ENCODE data around the gene LSM14A.
"Not testable (repeated sequence)": the region's sequence is repeated elsewhere in the genome, so short reads cannot be mapped to it uniquely, and the experiment has no call there.

LSM14A gene

DNA sequence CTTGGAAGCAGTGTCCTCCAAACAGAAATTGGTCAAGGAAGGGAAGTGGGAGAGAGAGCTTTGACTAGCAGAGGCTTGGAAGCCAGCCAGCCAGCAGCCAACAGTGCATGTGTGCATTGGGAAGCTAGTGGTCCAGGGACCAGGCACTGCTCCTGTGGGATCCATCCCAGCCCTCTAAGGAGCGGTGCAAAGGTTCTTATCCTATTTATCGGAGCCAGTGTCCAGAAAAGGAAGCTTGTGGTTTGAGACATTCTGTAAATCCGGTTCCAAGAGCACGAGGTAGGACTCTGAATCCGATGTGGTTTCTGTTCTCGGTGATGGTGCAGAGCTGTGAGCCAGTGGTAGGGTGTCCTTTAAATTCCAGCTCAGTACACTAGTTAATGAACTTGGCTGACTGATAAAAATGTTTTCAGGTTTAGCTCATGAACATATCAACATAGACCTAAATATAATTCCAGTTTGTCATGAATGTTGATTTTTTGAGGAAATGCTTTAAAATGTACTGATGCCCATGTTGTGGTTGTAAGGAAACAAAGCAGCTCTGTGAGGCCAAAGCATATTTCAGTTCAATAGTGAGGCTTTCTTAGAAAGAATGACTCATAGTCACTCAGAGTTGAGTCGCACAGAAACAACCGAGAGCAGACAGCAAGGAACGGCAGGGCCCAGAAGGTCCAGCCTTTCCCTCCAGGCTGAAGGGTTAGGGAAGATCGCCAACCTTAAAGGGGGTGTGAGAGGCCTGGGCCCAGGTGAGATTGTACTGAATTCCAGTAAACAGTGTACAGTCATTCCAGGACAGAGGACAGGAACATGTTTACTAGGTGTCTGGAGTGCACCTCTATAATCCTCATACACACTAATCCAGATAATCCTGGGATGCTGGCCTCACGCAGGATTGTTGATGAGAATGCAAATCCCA is 60.5 kb downstream of the LSM14A start:
- DNase-seq: no peak

DNA sequence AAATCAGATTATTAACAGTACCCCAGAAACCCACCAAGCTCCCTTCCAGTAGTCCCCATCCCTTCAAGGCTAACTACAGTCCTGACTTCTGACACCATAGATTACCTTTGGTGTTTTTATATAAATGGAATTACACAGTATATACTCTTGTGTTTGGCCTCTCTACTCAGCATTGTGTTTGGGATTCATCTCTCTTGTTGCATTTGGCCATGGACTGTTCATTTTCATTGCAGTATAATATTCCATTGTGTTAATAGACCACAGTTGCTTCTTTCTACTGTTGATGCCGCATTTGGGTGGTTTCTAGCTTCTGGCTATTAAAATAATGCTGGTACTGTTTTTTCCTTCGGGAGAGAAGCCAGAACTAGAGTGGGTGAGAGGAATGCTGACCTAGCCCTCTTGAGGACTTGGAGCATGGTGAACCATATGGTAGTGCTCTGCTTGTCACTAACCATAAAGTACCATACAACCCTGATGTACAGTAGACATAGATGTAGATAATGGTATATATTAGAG is 63.2 kb downstream of the LSM14A start:
- no peak for DNase-seq

DNA sequence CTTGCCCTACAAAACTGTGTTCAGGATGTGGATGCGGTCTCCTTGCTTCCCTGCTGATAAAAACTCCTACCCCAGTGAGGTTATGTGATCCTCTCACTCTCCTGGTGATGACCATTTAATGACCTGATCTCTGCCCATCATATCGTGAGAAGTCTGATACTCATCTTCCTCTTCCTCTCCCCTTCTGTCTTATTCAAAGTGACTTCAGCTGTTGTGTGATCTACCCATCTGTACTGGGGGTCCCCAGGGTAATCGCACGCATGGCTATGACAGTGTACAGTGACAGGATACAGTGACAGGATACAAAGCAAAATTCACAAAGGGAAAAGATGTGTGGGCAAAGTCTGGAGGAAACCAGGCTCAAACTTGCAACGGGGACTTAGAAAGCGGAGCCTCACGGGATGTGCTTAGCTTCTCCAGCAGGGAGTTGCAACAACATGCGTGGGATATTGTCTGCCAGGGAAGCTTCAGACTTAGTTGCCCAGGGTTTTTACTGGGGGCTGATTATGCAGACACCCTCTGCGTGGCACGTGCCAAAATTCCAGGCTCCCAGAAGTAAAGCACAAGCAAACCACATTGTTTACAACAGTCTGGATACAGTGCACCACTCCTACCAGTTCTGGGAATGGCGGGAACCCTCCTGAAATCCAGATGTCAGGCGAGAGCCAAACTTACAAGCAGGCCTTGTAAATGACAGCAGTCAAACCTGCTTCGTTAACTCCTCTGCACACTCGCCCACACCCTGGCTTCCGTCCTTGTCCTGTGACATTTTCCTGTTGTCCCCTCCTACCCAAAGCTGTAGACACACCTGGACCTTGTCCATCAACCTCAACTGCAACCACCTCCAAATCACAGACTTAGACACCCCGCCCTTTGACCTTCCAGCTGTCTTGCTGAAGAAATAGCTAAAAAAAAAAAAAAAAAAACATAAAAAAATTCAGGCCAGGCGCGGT is 64.0 kb downstream of the LSM14A start:
- no peak for DNase-seq

DNA sequence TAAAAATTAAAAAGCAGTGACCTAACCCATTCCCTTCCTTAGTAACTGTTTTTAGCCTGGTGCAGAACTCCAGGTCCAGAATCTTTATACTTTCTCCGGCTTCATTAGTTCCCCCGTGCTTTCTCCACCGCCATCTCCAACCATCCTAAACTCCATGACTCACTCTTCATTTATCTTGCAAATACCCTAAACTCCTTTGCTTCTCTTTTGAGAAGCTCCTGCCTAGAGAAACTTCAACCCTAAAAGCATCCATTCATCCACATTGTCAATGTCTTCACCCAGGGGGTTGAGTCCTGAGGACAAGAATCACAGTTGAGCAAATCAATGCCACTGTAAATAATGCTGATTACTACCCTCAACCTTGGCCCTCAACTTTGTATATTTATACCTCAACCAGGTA is 65.0 kb downstream of the LSM14A start:
- no peak for DNase-seq

DNA sequence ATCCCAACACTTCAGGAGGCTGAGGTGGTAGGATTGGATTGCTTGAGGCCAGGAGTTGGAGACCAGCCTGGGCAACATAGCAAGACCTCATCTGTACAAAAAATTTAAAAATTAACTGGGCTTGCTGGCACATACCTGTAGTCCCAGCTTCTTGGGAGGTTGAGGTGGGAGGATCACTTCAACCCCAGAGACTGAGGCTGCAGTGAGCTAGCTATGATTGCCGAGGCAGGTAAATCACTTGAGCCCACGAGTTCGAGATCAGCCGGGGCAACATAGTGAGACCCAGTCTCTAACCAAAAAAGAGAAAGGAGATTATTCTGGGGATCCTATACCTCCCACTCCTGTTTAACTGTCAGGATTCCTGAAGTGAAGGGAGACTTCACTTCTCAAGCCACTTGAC is 65.6 kb downstream of the LSM14A start:
- no peak for DNase-seq

DNA sequence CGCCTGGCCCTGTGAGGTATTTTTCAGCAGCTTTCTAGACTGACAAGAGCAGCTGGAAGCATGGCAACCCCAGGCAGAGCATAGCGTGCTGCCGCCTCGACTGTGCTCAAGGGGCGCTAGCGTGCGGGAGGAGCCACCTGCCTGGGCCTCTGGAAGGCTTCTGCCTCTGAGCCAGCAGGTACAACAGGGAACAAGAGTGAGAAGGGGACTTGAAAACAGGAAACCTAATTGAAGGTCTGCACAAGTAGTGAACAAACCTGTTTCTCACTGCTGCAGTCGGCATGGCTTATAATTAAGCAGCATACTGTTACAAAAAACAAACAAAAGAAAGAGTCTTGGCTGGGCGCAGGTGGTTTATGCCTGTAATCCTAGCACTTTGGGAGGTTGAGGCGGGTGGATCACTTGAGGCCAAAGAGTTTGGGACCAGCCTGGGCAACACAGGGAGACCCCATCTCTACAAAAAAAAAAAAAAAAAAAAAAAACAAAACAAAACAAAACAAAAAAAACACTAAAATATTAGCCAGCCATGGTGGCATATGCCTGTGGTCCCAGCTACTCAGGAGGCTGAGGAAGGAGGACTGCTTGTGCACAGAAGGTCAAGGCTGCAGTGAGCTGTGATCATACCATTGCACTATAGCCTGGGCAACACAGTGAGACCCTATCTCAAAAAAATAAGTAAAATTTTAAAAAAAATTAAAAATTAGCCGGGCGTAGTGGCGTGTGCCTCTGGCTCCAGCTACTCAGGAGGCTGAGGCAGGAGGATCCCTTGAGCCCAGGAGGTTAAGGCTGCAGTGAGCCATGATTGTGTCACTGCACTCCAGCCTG is 69.4 kb downstream of the LSM14A start:
- DNase-seq: no peak

DNA sequence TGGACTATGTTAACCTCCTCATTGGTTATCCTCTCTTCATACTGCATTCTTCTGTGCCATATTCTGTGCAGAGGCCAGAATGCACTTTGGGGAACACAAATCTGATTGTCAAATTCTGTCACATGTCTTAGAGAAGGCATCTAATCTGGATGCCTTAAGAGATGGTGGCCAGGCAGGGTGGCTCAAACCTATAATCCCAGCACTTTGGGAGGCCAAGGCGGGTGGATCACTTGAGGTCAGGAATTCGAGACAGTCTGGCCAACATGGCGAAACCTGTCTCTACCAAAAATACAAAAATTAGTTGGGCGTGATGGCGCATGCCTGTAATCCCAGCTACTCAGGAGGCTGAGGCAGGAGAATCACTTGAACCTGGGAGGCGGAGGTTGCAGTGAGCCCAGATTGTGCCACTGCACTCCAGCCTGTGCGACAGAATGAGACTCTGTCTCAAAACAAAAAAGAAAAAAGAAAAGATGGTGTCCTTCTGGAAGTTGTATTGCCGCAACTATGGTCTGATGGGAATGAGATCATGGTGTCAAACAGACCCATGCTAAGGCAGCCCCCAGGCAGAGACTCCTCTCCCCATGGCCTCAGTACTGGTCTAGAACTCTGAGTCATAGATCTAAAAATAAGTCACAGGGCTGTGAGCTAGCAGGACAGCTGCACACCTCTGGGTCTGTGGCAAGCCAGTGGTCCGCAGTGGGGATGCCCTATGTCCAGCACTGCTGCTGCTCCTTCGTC is 71.0 kb downstream of the LSM14A start:
- DNase-seq: not testable (repeated sequence)

DNA sequence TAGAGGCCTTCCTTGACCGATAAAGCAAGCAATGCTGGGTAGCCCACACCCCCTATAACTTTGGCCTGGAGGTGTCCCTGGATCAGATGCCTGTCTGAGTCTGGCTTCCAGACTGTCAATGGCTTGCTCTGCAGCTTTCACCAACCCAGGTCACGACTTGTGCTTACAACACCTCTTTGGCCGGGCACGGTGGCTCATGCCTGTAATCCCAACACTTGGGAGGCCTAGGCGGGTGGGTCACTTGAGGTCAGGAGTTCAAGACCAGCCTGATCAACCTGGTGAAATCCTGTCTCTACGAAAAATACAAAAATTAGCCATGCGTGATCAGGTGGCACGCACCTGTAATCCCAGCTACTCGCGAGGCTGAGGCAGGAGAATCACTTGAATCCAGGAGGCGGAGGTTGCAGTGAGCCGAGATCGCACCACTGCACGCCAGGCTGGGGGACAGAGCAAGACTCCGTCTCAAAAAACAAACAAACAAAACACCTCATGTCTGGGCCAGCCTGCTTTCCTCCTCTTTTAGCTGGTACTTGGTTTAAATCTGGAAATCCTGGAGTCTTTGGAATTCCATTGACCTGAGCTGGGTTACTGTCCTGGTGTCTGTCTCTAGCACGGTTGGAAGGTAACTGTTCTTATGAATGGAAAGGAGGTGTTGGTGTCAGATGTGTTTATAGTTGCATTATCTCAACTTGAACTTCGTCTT is 71.7 kb downstream of the LSM14A start:
- DNase-seq: no peak

DNA sequence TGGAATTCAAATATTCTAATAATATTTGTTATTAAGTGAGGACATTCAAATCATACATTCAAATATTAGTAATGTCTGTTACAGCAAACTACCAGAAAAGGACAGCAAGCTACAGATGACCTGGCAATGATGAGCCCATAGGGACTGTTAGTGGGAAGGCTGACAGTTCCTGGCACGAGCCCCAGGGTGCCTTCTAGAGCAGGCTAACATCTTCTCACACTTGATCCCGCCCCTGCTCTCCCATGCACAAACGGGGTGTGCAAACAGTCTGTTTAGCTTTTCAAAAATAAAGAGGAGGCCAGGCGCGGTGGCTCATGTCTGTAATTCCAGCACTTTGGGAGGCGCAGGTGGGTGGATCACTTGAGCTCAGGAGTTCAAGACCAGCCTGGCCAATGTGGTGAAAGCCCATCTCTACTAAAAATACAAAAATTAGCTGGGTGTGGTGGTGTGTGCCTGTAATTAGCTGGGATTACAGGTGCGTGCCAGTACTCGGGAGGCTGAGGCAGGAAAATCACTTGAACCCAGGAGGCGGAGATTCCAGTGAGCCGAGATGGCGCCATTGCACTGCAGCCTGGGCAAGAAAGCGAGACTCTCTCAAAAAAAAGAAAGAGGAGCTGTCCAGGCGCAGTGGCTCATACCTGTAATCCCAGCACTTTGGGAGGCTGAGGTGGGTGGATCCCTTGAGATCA is 72.5 kb downstream of the LSM14A start:
- DNase-seq: no peak

DNA sequence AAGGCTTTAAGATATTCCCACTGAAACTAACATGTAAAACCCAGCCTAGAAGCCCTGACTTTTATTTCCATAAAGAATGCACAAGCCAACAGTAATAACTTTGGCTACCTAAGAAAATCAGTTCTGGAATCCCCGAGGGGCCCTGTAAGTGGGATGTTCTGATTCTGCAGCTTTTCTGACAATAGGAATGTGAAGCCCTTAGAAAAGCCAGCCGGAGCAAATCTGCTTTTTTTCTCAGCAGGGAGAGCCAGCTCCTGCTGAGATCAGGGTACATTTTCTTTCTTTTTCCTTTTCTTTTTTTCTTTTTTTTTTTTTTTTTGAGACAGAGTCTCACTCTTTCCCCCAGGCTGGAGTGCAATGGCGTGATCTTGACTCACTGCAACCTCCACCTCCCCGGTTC is 74.0 kb downstream of the LSM14A start:
- DNase-seq: no peak

DNA sequence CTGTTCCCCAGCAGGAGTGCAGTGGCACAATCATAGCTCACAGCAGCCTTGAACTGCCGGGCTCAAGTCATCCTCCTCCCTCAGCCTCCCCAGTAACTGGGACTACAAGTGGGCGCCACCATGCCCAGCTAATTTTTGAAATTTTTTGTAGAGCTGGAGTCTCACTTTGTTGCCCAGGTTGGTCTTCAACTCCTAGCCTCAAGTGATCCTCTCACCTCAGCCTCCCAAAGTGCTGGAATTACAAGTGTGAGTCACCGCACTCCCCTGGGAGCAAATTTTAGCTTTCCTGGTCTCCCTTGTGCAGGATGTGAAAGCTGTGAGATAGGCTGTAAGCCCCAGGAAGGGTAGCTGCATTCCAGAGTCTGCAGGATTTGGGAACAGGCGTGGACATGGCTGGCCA is 76.6 kb downstream of the LSM14A start:
- DNase-seq: no peak

DNA sequence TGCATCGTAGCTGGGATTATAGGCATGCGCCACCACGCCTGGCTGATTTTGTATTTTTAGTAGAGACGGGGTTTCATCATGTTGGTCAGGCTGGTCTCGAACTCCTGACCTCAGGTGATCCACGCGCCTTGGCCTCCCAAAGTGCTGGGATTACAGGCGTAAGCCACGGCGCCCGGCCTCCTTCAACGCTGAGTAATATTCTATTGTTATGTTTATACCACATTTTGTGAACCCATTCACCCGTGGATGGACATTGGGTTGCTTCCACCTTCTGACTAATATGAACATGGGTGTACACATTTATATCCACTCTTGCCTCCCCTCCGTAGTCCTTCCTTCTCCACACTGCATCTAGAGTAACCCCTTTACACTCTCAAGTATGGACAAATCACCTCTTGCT is 80.9 kb downstream of the LSM14A start:
- not testable (repeated sequence) for DNase-seq

DNA sequence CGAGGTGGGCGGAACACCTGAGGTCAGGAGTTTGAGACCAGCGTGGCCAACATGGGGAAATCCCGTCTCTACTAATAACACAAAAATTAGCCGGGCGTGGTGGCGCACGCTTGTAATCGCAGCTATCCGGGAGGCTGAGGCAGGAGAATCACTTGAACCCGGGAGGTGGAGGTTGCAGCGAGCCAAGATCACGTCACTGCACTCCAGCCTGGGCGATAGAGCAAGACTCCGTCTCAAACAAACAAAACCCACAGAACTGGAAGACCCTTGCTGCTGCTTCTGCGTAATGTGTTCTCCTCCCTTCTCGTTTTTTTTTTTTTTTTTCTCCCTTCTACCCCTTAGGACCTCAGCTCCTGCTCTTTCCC is 81.4 kb downstream of the LSM14A start:
- not testable (repeated sequence) for DNase-seq

DNA sequence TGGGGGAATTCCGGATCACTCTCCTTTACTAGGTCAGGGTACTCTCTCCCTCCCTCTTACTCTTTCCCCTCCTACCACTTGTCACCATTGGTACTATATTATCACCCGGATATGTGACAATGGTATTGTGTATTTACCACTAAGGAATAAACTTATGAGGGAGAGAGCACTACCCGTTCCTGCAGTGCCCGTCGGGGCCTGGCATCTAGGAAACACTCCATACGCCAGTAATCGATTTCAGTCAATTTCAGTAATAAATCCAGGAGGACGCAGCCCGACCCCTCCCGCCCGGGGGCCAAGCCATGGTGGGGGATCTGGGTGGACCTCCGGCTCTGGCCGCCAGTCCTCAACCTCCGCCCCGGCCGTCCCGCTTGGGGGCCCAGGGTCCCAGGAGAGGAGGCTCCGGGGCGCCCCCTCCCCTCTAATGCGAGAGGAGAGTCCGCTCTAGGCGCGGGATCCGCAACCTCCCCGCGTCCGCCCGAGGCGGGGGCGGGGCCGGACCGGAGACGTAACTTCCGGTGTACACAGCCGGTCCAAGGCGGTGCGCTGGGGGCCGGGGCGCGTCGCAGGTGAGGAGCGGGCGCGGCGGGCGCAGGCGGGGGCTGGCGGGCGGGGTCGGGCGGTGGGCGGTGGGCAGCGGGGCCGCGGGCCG is 81.9 kb downstream of the LSM14A start, which contains the start of gene GARRE1:
Gene GARRE1 (plus strand): TSS at position 509 of the 652 bp plus-strand sequence. CDS start 45,920 bp downstream, outside the sequence.
- DNase-seq: no peak

DNA sequence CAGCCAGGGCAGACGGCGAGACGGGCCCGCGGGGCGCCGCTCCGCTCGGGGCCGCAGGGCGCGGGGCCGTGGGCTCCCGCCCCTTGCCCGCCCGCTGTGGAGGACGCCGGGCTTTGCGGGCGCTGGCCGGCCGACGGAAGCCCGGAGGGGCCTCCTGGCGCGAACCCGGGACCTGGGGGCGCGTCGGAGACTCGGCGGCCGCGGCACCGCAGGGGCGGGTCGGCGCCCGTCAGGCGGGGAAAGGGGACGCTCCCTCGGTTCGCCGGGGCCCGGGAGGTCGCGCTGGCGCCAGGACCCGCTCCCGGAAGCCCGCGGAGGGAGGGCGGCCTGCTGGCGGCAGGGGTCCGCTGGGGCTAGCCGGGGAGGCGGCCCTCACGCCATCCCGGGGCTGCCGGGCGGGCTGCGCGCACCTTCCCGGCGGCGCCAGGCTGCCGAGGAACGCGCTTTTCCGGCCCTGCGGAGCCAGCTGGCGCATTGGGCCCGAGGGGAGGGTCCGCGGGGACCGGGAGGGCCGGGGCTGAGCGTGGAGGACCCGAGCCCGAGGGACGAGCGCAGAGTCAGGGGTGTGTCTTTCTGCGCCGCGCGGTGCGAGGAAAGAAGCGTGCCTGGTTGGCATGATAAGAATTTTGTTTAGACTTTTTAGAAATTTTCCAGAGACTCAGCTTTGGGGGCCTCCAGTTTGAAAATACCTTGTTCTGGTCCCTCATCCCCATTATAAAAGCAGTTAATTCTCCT is 82.6 kb downstream of the LSM14A start:
- no peak for DNase-seq

DNA sequence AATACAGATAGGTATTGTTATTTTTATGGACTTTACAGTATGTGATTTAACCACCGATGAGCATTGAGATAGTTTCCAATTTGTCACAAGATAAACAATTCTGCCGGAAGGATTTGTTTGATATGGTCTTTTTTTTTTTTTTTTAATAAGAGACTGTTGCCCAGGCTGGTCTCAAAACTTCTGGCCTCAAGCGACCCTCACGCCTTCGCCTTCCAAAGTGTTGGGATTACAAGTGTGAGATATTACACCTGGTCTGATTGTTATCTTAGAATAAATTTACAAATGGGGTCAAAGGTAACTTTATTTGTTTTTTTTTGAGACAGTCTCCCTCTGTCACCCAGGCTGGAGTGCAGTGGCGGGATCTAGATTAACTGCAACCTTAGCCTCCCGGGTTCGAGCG is 83.2 kb downstream of the LSM14A start:
- no peak for DNase-seq

DNA sequence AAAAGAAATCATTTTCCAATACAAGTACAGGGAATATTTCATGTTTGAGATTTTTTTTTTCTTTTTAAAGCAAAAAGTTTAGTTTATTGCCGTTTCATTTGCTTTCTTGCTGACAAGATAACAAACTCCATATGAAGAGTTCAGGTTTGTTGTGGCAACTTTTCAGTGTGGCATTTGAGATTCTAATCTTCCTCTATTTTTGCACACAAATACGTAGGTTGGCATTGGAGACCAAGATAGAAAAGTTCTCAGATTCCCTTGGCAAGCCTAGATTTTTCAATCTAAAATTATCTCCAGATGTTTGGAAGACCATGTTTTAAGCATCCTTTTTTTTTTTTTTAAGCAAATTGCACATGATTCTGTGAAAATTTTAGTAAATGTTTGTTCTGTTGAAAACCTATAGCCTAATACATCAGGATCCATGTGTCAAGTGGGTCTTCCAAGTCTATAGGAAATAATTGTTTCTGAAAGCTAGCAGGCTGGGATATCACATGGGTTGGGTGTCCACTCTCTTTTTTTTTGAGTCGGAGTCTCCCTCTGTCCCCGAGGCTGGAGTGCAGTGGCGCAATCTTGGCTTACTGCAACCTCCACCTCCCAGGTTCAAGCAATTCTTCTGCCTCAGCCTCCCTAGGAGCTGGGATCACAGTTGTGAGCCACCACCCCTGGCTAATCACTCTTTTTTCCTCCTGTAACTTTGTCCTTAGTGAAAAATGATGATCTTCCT is 84.7 kb downstream of the LSM14A start:
- no peak for DNase-seq

DNA sequence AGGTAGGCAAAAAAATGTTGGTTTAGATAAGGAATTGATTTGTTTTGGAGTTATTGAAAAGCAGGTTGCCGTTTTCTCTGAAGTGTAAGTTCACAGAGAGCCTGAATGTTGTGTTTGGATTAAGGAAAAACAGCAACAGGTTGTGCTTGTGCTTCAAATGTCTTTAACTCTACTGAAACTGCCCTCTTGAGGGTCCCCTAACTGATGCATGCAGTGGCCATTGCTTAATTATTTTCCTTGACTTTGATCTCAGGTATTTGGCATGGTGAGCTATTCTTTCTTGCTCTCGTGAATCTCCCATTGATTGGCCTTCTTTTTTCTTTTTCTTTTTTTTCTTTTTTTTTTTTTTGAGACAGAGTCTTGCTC is 85.2 kb downstream of the LSM14A start:
- DNase-seq: no peak

Data from SIG-M5 (cell line).